Measurements from ENCODE around the gene CACNA2D4.

DNA sequence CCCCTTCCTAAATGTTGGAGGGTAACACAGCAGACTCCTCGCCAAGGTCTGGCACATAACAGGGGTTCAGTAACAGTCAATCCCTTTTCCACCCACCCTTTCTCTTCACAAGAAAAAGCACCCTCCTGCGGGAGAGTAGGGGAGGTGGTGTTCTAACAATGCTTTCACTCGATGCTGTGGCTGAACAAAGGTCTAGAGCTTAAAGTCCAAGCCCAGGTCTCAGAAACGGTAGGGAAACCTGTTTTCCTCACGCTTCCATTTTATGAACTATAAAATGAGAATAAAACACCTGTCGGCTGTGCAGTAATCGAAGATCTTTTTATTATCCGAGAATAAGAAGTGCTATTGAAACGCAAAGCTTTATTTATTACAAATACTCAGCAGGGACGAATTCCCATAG, 20.9 kb upstream of the CACNA2D4 start:
- TF ChIP-seq, protein P1, sequence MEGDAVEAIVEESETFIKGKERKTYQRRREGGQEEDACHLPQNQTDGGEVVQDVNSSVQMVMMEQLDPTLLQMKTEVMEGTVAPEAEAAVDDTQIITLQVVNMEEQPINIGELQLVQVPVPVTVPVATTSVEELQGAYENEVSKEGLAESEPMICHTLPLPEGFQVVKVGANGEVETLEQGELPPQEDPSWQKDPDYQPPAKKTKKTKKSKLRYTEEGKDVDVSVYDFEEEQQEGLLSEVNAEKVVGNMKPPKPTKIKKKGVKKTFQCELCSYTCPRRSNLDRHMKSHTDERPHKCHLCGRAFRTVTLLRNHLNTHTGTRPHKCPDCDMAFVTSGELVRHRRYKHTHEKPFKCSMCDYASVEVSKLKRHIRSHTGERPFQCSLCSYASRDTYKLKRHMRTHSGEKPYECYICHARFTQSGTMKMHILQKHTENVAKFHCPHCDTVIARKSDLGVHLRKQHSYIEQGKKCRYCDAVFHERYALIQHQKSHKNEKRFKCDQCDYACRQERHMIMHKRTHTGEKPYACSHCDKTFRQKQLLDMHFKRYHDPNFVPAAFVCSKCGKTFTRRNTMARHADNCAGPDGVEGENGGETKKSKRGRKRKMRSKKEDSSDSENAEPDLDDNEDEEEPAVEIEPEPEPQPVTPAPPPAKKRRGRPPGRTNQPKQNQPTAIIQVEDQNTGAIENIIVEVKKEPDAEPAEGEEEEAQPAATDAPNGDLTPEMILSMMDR (IDR thresholded peaks at IDR 0.05): no peak
- TF ChIP-seq EP300 (IDR thresholded peaks at IDR 0.05) (no peak), POLR2A (IDR thresholded peaks at IDR 0.05) (no peak), POLR2AphosphoS5 (IDR thresholded peaks at IDR 0.05) (no peak)

Measured in gastroesophageal sphincter (tissue), 3 donors.